ENCODE data around the gene SAAL1.

SAAL1 gene

DNA sequence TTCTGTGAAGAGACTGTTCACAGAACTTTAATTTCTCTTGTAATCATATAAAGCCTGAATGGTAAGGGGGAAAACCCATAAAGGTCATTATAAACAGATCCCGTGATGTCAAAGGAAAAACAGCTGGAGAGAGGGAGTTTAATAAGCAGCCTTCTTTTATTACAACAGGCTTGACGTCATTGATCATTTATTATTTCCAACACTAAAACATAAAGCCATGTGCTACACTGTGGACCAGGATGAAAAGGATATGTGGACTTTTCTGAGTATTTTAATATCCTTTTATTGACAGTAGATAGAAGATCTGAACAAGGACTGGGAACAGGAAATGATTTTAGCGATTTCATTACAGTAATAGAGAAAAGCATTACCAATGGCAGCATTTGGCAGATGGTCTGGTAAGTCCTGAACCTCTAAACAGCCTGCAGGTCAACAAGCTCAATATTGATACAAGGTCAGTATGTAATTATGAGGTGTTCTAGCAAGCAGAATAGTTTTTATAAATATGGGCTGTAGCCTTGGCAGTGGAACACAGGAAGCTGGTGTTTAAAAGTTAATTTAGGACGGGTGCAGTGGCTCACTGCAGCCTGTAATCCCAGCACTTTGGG, 34.7 kb downstream of the SAAL1 start:
- Mint-ChIP-seq H3K9me3 (no peaks in the 10 kb centered on the region), H3K4me3 (no peak overlapping the region), H3K36me3 (ENCODE audit: insufficient read depth) (peaks cover 4% of the 10 kb centered on the region), H3K4me1 (ENCODE audit: low read depth in 2 of 2) (no peaks in the 10 kb centered on the region), H3K27ac (peak overlapping the region in 1 of 2 donors; percentile 52), H3K27me3 (no peaks in the 10 kb centered on the region)
- DNase-seq: no peak
- ATAC-seq (replicated peaks): no peak

- no peaks in the 10 kb centered on the region for H3K4me1 Mint-ChIP-seq (ENCODE audit: low read depth in 2 of 2)
- no peak for ATAC-seq (replicated peaks)
These were observed 38.5 kb downstream of the SAAL1 start for GRCh38 chr11:18067372-18067771.

DNA sequence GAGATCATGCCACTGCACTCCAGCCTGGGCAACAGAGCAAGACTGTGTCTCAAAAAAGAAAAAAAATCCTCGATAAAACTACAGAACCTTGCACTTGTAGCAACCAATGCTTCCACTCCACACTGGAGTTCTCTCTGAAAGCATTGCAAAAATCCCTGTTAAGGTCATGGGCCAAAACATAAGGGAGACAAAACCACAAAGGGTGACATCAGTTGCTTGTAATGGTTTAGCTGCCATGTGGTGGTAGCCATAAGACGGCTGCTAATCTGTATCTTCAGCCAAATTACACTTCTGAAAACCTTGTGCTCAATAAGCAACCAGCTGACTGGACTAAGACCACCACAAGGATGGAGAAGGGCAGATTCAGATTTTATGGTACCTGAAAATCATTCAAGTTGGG, 39.3 kb downstream of the SAAL1 start:
- no peak for ATAC-seq (replicated peaks)
- Mint-ChIP-seq H3K36me3 (ENCODE audit: insufficient read depth) (peaks cover 5% of the 10 kb centered on the region), H3K27me3 (no peaks in the 10 kb centered on the region), H3K4me3 (no peak overlapping the region), H3K27ac (no peak overlapping the region), H3K4me1 (ENCODE audit: low read depth in 2 of 2) (no peaks in the 10 kb centered on the region), H3K9me3 (no peaks in the 10 kb centered on the region)
- DNase-seq: no peak

More at GRCh38 chr11:18067372-18067771, 38.5 kb downstream of the SAAL1 start:
- no peaks in the 10 kb centered on the region for H3K27me3 Mint-ChIP-seq
- H3K4me3 Mint-ChIP-seq: no peak overlapping the region
- H3K9me3 Mint-ChIP-seq: no peaks in the 10 kb centered on the region
- no peak overlapping the region for H3K27ac Mint-ChIP-seq
- no peak for DNase-seq
- peaks cover 6% of the 10 kb centered on the region for H3K36me3 Mint-ChIP-seq (ENCODE audit: insufficient read depth)

- Mint-ChIP-seq H3K4me1 (ENCODE audit: low read depth in 2 of 2) (no peaks in the 10 kb centered on the region), H3K27me3 (no peaks in the 10 kb centered on the region), H3K4me3 (no peak overlapping the region), H3K36me3 (ENCODE audit: insufficient read depth) (peaks cover 4% of the 10 kb centered on the region), H3K9me3 (no peaks in the 10 kb centered on the region), H3K27ac (no peak overlapping the region)
- ATAC-seq (replicated peaks) (no peak), DNase-seq (no peak)
These were observed 40.3 kb downstream of the SAAL1 start for GRCh38 chr11:18065572-18065971.

- Mint-ChIP-seq H3K9me3 (no peaks in the 10 kb centered on the region), H3K4me1 (ENCODE audit: low read depth in 2 of 2) (no peaks in the 10 kb centered on the region), H3K27ac (no peak overlapping the region), H3K4me3 (no peak overlapping the region), H3K36me3 (ENCODE audit: insufficient read depth) (peaks cover 4% of the 10 kb centered on the region), H3K27me3 (no peaks in the 10 kb centered on the region)
- no peak for ATAC-seq (replicated peaks)
- no peak for DNase-seq
These were observed 41.3 kb downstream of the SAAL1 start for GRCh38 chr11:18064450-18065054.

GRCh38 chr11:18063862-18064434, 41.9 kb downstream of the SAAL1 start:
- DNase-seq: no peak
- ATAC-seq (replicated peaks): no peak
- H3K4me1 Mint-ChIP-seq (ENCODE audit: low read depth in 2 of 2): no peaks in the 10 kb centered on the region
- H3K9me3 Mint-ChIP-seq: no peaks in the 10 kb centered on the region
- no peaks in the 10 kb centered on the region for H3K27me3 Mint-ChIP-seq
- no peak overlapping the region for H3K4me3 Mint-ChIP-seq
- H3K27ac Mint-ChIP-seq: no peak overlapping the region
- H3K36me3 Mint-ChIP-seq (ENCODE audit: insufficient read depth): peaks cover 4% of the 10 kb centered on the region

GRCh38 chr11:18063125-18063524, 42.8 kb downstream of the SAAL1 start:
- H3K9me3 Mint-ChIP-seq: no peaks in the 10 kb centered on the region
- no peak overlapping the region for H3K27ac Mint-ChIP-seq
- no peak for ATAC-seq (replicated peaks)
- DNase-seq: no peak
- no peak overlapping the region for H3K4me3 Mint-ChIP-seq
- H3K27me3 Mint-ChIP-seq: no peaks in the 10 kb centered on the region
- no peaks in the 10 kb centered on the region for H3K4me1 Mint-ChIP-seq (ENCODE audit: low read depth in 2 of 2)
- peaks cover 4% of the 10 kb centered on the region for H3K36me3 Mint-ChIP-seq (ENCODE audit: insufficient read depth)

DNA sequence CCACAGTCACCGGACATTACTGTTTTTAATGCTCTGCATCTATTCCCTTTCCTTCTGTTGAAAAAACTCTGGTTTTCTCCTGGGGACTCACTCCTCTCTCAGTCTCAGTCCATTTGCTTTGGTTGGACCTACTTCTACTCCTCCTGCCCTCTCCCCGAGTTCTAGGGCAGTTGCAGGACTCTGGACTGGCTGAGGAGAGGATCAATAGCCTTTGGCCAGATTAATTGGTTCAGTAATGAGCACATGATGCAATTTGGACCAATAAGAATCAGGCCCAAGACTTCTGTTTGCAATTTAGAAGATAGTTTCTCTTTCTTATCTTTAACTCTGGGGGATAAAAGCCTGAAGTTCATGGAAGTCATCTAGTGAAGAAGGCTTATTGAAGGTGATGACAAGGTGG, 44.5 kb downstream of the SAAL1 start:
- Mint-ChIP-seq H3K4me3 (no peak overlapping the region), H3K27me3 (no peaks in the 10 kb centered on the region), H3K36me3 (ENCODE audit: insufficient read depth) (peaks cover 4% of the 10 kb centered on the region), H3K9me3 (no peaks in the 10 kb centered on the region), H3K27ac (no peak overlapping the region), H3K4me1 (ENCODE audit: low read depth in 2 of 2) (no peaks in the 10 kb centered on the region)
- ATAC-seq (replicated peaks) (no peak), DNase-seq (no peak)

DNA sequence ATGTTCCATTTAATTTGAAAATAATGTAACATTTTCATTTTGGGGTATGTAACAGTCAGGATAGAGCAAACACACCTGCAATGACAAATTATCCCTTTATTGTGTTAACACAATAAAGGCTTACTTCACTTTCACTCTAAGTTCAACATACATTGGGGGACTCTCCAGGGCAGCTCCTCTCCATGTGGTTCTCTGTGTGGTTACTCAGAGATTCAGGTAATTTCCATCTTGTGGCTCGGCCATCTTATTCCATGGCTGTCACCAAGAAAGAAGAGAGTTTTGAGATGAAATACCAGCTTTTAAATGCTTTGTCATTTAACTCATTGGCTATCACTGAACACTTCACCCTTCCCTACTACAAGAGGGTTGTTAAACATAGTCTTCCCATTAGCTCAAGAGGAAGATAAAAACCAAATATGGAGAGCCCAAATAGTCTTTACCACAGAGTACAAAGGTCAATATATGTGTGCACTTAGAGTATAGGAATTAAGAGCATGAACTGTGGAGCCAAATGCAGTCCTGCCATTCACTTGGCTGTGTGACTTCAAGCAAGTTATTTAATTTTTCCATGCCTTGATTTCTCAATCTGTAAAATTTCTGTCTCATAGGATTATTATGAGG, 49.2 kb downstream of the SAAL1 start:
- no peak for ATAC-seq (replicated peaks)
- Mint-ChIP-seq H3K27ac (no peak overlapping the region), H3K9me3 (no peaks in the 10 kb centered on the region), H3K36me3 (ENCODE audit: insufficient read depth) (no peaks in the 10 kb centered on the region), H3K4me1 (ENCODE audit: low read depth in 2 of 2) (no peaks in the 10 kb centered on the region), H3K4me3 (no peak overlapping the region), H3K27me3 (no peaks in the 10 kb centered on the region)
- DNase-seq: no peak

DNA sequence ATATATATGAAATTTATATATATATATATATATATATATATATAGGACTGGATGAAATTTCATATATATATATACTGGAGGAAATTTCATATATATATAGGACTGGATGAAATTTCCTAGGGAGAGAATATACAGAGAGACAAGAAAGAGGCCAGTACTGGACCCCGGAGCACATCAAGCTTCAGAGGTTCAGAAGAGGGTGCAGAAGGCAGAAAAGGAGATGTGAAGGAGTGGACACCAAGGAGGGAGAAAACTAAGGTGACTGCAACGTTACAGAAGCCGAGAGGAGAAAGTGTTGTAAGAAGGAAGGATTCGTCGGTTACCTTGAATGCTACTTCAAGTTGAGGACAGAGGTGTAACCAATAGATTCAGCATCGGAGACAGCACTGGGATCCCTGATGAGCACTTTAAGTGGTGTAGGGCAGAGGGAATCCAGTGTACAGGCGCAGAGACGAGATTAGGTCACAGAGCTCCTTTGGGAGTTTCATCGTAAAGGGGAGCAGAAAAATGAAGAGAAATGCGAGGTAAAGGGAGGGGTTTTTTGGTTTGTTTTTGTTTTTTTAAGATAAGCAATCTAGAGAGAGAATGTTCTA, 51.3 kb downstream of the SAAL1 start:
- Mint-ChIP-seq H3K4me3 (no peak overlapping the region), H3K27me3 (no peaks in the 10 kb centered on the region), H3K9me3 (no peaks in the 10 kb centered on the region), H3K4me1 (ENCODE audit: low read depth in 2 of 2) (no peaks in the 10 kb centered on the region), H3K36me3 (ENCODE audit: insufficient read depth) (peaks cover 2% of the 10 kb centered on the region), H3K27ac (no peak overlapping the region)
- ATAC-seq (replicated peaks): no peak
- no peak for DNase-seq

DNA sequence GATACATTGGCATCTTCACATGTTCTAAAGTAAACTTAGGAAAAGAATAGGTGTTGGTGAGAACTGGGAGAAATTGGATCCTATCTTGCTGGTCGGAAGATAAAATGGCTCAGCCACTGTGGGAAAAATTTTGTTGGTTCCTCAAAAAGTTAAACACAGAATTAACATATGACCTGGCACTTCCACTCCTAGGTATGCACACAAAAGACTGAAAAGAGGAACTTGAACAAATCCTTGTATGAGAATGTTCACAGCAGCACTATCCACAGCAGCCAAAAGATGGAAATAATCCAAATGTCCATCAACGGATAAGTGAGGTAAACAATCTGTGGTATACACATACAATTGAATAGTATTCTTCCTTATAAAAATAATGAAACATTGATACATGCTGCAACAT, 55.0 kb downstream of the SAAL1 start:
- DNase-seq (no peak), ATAC-seq (replicated peaks) (no peak)
- Mint-ChIP-seq H3K9me3 (no peaks in the 10 kb centered on the region), H3K4me3 (no peak overlapping the region), H3K27ac (no peak overlapping the region), H3K4me1 (ENCODE audit: low read depth in 2 of 2) (no peaks in the 10 kb centered on the region), H3K27me3 (peaks cover 12 to 26% of the 10 kb centered on the region in 2 donors), H3K36me3 (ENCODE audit: insufficient read depth) (peaks cover 2% of the 10 kb centered on the region)

DNA sequence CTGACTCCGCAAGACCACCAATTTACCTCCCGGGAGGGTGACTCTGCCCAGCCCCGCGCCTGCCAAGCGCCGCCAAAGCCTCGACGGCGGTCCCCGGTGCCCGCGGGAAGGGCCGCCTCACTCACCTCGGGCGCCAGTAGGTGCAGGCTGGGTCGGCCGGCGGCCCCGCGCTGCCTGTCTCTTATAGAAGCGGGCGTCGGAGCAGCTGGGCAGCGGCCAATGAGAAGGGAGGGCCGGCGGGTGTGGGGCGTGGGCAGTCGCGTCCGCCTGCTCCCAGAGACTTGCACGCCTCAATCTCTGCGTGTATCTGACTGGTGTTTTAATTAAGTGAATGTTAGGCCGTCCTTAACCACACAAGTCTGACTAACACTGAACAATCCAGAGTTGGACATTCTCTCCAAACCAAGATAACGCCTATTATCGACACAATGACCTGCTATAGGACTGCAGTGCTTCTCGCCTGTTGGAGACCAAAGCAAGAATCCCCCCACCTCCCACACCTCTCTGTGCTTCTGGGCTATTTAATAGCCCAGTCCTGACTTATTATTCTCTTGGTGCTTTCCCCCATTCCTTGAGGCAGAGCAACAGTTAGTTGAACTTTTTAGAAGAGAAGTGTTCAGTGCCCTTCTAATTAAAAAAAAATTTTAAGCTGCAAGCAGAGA, 59.6 kb downstream of the SAAL1 start, which contains the start of gene TPH1:
TPH1 (minus strand) TSS at position 154 of the 662 bp plus-strand sequence. CDS start 5,507 bp downstream, outside the sequence.
- Mint-ChIP-seq H3K4me1 (ENCODE audit: low read depth in 2 of 2) (no peaks in the 10 kb centered on the region), H3K36me3 (ENCODE audit: insufficient read depth) (peaks cover 2% of the 10 kb centered on the region), H3K4me3 (no peak within 1 kb of the TSS), H3K27me3 (peaks cover 33 to 55% of the 10 kb centered on the region in 2 donors), H3K9me3 (no peaks in the 10 kb centered on the region), H3K27ac (no peak within 1 kb of the TSS)
- DNase-seq (no peak), ATAC-seq (replicated peaks) (no peak)

DNA sequence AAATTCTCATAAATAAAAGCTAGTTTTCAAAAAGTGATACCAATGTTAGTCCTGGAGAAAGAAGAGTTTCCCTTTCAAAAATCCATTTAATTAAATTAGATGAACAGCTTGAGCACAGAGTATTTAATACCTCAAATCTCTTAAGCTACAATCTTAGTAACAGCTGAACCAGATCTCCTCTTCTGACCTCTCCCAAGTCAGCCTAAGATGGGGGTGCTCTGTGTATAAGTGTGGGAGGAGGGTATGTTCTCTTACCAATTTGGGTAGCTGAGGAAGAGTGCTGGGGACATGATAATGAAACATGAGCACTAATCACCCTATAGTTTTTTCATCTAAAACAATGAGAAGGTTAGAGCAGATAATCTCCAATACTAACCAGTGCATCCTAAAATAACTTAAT, 69.4 kb downstream of the SAAL1 start:
- Mint-ChIP-seq H3K36me3 (ENCODE audit: insufficient read depth) (no peaks in the 10 kb centered on the region), H3K4me1 (ENCODE audit: low read depth in 2 of 2) (no peaks in the 10 kb centered on the region), H3K9me3 (no peaks in the 10 kb centered on the region), H3K27ac (no peak overlapping the region), H3K27me3 (peaks cover 0 to 8% of the 10 kb centered on the region in 2 donors), H3K4me3 (no peak overlapping the region)
- DNase-seq: no peak
- ATAC-seq (replicated peaks): no peak

All from effector memory CD8-positive, alpha-beta T cell (primary cell).